NOMO-1 treated with dmso at 0.1 percent for 144 hours (cell line): Measurements from ENCODE around the gene KIAA1671.
"Not testable (repeated sequence)": the region's sequence is repeated elsewhere in the genome, so short reads cannot be mapped to it uniquely, and the experiment has no call there.

Source experiments
- DNase-seq: peaks from one replicate; lab custom pipeline; 2025; ENCODE audit not compliant: unreplicated experiment; lab: John Stamatoyannopoulos, UW

The KIAA1671 gene

GRCh38 chr22:25161916-25162530 is 209.5 kb downstream of the KIAA1671 start:
- no peak for DNase-seq

GRCh38 chr22:25162561-25162960 is 210.0 kb downstream of the KIAA1671 start:
- DNase-seq = no peak

GRCh38 chr22:25165785-25166184 is 213.3 kb downstream of the KIAA1671 start:
- DNase-seq = no peak

- no peak for DNase-seq
These were observed 213.9 kb downstream of the KIAA1671 start for GRCh38 chr22:25166266-25167040.

GRCh38 chr22:25167082-25167481 is 214.6 kb downstream of the KIAA1671 start:
- no peak for DNase-seq

- DNase-seq = no peak
These were observed 215.5 kb downstream of the KIAA1671 start for GRCh38 chr22:25167834-25168601.

GRCh38 chr22:25169278-25170031 is 216.9 kb downstream of the KIAA1671 start:
- no peak for DNase-seq

- no peak for DNase-seq
These were observed 218.0 kb downstream of the KIAA1671 start for GRCh38 chr22:25170426-25170980.

GRCh38 chr22:25172153-25172552 is 219.6 kb downstream of the KIAA1671 start:
- DNase-seq = no peak

- no peak for DNase-seq
These were observed 221.8 kb downstream of the KIAA1671 start for GRCh38 chr22:25174156-25174887.

GRCh38 chr22:25174888-25175411 is 222.4 kb downstream of the KIAA1671 start:
- no peak for DNase-seq

- DNase-seq = no peak
These were observed 223.7 kb downstream of the KIAA1671 start for GRCh38 chr22:25176175-25176574.

GRCh38 chr22:25176799-25177198 is 224.3 kb downstream of the KIAA1671 start:
- DNase-seq = no peak

GRCh38 chr22:25177226-25177625 is 224.7 kb downstream of the KIAA1671 start:
- DNase-seq = no peak

- no peak for DNase-seq
These were observed 225.4 kb downstream of the KIAA1671 start for GRCh38 chr22:25177895-25178294.

- not testable (repeated sequence) for DNase-seq
These were observed 225.8 kb downstream of the KIAA1671 start for GRCh38 chr22:25178348-25178747.

GRCh38 chr22:25178869-25179631 is 226.5 kb downstream of the KIAA1671 start:
- not testable (repeated sequence) for DNase-seq

GRCh38 chr22:25182131-25183110 is 229.9 kb downstream of the KIAA1671 start:
- DNase-seq = no peak
